NCI-H1105 treated with DMSO at 0.1 percent for 48 hours (cell line): ENCODE measurements around the gene DNMBP.
A peak's percentile ranks its signal among the peaks of the same experiment; 100 is the strongest.
"Not testable (repeated sequence)": the region's sequence is repeated elsewhere in the genome, so short reads cannot be mapped to it uniquely, and the experiment has no call there.

Source experiments
- DNase-seq: peaks from one replicate; lab custom pipeline; 2025; lab: John Stamatoyannopoulos, UW

Gene DNMBP

DNA sequence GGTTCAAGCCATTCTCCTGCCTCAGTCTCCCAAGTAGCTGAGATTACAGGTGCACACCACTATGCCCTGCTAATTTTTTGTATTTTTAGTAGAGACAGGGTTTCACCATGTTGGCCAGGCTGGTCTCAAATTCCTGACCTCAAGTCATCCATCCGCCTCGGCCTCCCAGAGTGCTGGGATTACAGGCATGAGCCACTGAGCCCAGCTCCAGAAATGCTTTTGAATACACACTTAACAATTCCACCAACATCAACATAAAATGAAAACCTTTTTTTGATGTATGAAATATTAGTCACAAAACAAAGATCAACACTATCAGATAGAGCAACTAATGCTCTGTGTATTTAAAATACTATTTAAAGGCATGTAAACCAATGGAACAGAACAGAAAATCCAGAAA lies 63.7 kb downstream of the DNMBP start:
- DNase-seq, result not testable (repeated sequence)

DNA sequence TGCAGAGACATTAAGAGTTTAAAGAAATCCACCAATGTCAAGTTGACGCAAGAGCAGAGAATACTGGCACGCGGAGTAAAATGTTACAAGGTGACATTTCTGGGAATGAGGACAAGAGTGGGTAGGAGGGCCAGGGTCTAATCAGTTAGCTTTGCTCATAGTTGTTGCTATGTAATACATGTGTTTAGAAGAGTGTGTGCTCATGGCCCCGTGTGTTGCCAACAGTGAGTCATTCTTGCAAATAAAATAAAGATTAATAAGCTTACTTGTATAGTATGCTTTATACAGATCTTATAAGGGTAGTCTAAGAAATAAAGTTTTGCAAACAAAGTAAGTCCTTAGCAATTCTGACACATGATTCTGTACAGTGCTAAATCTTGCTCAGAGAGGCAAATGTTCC lies 64.5 kb downstream of the DNMBP start:
- DNase-seq, result no peak

DNA sequence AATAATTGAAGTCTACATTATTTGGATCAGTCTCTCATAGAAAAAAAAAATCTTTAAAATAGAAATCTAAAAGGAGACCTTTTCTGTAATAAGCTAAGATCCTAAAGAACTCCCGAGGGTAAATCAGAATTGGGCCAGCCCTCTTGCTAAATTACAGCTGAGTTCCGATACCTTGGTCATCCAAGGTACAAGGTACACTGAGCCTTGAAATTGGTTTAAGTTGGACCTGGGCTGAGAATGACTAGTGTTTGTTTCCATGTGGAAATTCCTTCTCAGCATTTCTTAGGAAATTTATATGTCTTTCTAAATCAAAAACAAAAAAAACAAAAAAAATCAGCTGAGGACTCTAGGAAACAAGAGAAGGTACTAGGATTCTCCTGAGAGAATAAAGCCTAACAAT lies 64.9 kb downstream of the DNMBP start:
- DNase-seq, result no peak

DNA sequence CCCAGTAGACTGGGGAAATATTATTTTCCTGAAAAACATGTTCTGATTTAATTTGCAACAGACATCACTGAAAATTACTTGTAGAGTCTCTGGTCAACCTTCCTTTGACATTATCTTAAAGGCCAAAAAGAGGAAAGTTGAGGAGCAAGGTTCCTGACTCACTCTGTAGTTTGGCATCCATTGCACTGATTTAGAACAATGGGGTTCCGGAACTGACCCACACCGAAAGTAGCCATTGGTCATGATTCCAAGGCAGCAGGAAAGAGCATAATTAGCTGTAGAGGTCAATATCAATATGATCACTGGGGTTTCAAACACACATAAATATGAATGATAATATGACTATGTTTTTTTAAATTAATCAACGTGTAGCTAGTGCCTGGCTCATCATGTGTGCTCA lies 65.8 kb downstream of the DNMBP start:
- DNase-seq, result no peak

DNA sequence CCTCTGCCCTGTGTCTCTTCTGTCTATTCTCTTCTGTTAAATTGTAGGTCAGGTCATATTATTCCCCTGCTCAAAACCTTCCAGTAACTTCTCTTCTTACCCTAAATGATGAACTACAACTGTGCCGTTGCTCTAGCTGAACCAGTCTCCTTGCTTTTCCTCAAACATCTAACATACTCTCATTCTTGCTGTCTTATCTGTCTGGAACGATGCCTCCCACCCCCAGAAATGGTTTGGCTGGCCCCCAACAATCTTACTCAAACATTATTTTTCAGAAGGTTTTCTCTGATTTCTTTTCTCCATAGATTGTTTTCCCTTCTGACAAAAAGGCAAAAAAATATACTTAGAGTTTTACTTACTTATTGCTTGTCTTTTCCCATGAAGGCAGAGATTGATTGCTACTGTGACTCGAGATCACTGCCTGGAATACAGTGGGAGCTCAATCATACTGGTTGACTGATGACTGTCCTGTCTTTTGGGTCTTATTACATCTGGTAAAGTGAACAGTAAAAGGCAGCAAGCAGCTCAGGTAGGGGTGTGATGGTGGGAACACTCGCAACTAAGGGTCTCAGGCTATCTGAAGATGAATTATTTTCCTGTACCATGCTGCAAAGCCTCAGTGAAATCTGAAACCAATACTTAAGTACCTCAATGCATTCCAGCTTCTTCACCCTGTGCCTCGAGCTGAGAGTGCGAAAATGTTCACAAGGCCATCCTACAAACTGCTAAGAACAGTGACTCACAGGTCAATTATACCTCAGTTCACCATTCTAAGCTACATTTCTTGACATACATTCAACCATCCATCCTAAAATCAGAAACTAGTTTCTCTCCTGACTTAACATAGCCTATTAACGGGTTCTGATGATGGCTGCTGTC lies 67.6 kb downstream of the DNMBP start:
- no peak for DNase-seq

DNA sequence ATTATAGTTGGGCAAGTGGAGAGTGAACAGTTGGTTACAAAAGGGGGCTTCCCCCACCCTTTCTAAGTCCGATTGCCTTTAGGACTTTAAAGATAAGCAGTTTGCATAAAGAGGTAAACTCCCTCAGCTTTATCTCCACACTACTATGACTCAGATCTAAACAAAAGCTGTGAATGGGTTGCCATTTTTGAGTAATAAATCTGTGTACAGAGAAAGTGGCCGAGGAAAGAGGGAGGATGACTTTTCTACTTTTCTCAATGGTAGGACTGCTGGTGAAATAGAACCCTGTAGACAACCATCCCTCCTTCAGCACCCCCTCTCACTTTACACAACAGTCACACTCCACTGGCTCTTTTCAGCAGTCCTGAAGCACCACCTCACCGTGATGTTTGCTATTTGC lies 71.2 kb downstream of the DNMBP start:
- DNase-seq, result no peak

DNA sequence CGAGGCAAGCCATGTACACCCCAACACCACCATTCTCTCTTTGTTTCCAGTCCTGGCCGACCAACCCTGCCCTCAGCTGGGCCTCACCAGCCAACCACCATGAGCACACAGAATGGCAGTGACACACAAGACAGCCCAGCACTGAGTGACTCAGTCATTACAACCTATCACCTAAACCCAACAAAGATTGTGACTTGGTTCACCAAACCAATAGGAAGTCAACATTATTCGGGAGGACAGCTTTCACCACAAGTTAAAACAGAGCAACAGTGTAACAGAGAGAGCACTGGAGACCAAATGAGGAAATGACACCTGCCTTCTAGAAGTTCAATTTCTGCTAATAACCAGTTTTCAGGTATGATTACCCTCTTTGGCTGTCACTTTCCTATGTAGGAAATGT lies 72.1 kb downstream of the DNMBP start:
- DNase-seq, result no peak

DNA sequence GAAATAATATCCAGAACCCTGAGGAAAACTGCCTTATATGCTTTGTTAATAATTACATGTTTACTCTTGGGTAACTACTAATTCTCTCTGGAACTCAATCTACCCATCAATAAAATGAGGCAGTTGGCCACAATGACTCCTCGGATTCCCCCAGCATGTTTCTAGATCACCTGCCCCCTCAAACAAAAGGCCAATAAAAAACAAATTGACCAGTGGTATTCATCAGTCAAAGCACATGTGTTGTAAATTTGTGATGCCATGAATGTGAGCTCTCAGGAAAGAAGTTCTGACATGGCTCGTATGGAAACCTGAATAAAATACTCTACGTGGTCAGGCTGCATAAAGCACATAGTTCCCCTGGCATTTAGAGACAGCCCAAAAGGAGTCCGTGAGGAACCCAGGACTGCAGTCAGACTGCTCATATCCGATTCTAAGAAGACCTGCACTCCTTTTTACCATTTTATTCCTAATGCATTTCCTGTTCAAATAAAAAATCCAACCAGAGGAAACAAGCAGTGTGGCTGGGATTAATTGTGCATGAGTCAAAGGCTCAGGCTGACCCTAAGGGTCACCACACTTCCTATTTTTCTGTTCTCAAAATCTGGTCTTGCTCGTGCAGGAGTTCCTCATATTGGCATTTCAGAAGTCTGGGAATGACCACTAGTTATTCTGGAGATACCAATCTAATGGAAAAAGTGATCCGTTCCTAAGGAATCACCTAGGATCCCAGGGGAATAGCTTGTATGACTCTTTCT lies 77.4 kb downstream of the DNMBP start:
- DNase-seq, result not testable (repeated sequence)

DNA sequence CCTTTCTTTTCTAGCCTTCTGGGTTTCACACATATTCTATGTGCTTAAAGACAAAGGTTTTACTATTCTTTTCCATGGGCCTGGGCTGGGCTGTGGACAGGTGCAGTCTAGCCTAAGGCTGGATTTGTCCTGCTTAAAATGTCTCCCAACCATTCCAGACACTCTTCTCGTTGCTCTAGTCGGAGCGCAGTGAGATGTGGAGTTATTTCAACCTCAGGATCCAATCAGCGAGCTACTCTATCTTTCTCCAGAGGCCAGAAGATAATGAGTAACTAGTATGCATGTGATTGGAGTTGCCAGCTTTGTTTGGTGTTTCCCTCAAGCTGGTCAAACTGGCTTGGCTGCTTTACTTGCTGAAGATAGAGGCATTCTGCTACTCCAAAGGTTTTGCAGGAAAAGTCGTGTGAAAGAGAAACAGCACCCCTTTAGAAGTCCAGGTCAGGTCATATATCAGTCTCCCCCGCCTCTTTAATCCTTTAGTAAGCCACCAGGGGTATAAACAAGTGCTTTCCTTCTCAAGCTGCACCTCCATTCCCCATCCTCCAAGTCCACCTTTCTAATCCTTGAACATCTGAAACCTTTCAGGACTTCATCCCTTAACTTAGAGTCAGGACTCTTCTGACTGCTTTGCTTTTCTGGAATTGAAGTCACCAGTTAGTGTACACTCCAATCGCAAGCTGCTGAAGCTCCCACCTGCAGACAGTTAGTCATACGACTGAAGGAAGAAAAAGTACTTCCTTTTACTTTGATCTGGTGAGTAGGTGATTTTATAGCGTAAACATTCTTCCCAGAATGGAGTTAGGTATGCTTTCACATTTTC lies 78.8 kb downstream of the DNMBP start:
- DNase-seq, result no peak

DNA sequence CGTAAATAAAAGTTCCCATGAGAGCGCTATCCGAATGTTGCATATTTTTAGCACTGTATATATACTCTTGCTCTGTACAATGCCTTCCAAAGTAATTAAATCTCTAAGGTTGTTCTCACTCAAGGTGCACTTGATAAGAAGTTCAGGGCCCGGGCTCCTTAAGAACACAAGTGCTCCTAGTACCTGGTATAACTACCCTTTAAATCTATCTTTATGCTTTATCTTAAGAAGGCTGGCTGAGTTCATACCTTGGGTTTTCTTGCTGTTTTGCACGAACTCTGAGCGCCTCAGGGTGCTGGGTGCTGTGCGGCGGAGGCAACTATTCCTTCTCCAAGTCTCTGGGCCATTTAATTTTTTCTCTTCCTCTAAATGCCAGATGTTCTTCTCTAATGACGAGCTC lies 80.4 kb downstream of the DNMBP start:
- no peak for DNase-seq

DNA sequence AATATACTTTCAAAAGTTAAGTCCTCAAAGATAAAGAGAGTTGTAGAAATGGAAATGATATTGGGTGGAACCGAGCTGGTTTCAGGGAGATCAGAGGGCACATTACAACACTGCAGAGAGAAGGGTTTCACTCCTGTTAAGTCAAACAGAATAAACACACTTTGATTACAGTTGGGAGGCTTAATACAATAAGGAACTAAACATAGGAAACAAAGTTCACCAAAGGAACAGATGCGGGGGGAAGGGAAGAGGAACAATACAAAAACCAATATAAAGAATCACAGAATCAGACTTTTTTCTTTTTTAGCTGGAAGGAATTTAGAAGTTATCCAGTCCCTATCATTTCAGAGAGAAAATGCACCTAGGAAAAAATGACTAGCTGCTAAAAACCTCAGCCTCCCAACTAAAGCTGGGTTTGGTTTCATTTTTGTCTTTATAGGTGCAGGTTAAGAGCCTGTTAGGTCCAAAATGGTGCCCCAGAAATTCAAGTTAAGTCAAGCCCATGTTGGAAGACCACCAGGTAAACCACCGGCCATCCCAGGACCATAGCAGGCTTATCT lies 81.9 kb downstream of the DNMBP start:
- no peak for DNase-seq

DNA sequence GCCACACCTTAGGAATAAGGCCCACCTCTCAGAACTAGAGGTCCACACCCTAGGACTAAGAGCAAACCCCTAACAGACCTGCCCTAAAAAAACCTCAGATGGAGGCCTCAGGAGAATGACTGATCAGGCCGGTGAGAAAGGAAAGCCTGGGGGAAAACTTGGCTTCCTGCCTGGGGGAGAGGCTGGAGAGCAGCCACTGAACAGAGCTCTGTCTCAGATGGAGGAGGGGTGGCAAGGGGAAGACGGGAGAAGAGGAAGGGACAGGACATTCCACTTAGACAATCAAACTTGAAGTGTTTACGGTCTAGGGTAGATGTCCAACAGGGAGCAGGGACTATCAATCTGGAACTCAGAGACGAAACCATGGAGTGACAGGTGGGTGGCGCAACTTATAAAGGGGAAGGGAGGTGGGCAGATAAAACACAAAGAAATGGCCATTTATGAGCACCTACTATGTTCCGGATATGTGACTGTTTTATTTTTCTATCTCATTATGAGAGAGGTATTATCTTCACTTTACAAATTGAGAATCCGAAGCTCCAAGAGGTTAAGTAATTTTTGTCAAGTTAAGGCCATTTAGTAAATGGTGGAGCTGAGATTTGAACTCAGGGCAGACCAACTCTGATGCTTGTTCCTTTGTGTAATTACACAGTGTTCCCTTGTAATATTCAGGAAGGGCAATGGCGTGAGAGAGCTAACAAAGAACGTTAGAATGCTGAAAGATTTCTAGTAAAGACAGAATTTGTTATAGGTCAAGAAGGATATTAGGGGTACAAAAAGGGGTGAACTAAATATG lies 82.6 kb downstream of the DNMBP start:
- no peak for DNase-seq

DNA sequence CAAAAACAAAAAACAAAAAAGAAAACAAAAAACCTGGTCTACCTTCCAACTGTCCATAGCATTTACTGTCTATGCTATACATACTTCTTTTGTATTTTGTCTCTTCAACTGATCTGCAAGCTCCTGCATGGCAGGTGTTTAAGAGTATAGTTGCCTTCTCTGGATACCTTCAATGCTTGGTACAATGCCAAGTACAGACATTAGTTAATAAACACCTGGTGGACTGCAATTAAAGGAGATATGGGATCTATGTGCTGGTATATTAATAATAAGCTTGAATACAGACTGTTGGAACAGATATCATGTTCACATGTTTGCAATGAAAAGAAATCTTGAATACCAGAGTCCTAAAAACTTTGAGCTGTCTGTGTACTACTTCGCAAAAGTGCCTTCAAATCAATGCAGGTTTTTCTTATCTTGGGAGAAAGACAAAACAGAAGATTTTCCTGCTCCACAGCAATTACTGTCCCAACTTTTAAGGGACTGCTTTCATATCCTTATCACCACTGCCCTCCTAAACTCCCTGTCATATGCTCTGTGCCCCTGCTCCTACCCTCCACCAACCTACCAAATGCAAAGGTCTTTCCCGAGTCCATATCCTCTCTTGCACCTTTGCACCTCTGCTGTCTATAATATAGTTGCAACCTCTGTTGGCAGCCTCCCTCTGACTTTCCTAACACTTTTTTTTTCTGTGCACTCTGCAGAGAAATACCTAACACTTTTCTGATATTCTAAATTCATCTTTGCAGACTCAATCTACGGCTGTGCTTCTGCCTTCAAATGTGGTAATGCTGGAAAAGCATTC lies 85.1 kb downstream of the DNMBP start:
- DNase-seq, result peak; percentile 35

DNA sequence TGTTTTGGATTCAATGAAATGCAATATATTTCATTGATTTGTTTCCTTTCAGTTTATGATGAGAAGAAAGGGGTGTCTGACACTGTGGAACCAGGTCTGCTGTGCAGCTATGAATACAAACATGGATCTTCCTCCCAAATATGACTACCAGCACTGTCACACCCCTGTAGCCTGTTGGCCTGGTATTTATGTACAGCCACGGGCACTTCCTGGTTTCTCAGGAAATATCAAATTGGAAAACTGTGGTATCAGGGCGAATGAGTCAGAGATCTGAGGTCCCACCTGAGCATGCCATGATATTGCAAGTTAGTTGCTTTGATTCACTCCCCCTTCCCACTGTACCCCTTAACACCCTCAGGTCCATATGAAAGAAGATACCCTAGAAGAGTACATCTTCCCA lies 87.8 kb downstream of the DNMBP start:
- no peak for DNase-seq

DNA sequence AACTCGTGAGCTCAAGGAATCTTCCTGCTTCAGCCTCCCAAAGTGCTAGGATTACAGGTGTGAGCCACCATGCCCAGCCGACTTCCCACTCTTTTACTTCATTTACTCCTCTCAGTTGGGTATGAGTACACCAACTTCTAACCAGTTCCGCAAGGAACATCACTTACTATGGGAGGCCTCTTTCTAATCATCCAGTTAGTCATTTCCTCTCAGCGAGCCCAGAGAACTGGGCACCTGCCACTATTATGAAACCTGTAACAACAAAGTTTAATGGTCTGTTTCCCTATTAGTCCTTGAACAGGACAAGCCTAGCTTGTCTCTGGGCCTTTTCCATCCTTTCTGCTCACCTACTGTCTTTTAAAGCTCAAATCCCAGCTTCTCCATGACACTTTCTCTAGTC lies 88.8 kb downstream of the DNMBP start:
- no peak for DNase-seq

DNA sequence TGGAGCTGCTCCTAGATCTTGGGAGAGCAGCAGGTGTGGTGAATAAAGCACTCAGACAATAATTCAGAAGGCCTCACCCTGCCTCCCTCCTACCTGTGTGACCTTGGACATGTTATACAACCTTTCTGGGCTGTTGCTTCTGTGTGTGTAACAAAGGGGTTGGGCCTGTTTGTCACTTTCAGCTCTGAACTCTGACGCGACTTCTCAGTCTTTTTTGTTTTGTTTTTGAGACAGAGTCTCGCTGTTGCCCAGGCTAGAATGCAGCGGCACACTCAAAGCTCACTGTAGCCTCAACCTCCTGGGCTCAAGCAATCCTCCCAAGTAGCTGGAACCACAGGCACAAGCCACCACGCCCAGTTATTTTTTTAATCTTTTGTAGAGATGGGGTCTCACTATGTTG lies 89.3 kb downstream of the DNMBP start:
- no peak for DNase-seq

DNA sequence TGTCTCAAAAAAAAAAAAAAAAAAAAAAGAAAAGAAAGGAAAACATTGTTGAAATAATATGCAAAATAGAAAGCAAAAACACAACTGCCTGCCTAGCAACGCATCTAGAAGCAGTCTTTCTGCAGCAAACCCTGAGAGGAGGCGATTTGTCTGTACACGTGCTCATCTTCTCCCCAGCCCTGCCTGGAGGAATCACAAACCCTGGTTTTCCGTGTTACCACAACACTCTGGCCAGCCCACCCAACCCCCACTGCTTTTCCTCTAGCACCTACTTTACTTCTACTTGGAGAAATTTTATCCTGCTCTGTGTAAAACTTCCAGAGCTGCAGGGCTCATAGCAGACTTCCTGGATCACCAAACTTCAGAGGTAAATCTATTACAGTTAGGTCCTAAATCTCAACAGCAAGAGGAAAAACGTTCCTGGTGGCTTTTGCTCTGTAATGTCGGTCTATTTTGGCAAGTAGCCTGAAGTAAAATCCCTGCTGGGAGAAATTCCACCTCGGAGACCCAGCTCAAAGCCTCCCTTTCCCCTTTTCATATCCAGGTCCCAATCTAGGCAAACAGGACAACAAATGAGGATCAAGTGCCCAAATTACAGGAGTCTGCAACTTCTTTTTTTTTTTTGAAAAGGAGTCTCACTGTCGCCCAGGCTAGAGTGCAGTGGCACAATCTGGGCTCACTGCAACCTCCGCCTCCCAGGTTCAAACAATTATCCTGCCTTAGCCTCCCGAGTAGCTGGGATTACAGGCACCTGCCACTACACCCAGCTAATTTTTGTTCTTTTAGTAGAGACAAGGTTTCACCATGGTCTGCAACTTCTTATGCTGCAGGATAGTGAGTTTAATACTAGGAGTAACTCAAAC lies 91.6 kb downstream of the DNMBP start:
- DNase-seq, result no peak

DNA sequence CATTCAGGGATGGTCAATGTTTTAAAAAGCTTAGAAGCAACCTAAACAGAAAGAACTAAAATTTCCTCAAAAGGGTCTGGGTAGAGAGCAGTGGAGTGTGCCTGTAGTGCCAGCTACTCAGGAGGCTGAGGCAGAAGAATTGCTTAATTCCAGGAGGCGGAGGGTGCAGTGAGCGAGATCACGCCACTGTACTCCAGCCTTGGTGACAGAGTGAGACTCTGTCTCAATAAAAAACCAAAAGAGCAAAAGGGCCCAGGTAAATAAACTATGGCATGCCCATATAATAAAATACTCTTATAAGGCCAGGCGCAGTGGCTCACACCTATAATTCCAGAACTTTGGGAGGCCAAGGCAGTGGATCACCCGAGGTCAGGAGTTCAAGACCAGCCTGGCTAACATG lies 93.0 kb downstream of the DNMBP start:
- DNase-seq, result no peak

DNA sequence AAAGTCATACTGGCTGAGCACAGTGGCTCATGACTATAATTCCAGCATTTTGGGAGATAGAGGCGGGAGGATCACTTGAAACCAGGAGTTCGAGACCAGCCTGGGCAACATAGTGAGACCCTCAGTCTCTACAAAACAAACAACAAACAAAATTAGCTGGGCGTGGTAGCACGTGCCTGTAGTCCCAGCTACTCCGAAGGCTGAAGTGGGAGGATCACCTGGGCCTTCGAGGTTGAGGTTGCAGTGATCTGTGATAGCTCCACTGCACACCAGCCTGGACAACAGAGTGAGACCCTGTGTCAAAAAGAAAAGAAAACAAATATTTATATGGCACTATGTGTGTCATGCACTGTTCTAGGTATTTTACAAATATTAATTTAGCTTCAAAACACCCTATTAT lies 94.3 kb downstream of the DNMBP start:
- DNase-seq, result no peak

DNA sequence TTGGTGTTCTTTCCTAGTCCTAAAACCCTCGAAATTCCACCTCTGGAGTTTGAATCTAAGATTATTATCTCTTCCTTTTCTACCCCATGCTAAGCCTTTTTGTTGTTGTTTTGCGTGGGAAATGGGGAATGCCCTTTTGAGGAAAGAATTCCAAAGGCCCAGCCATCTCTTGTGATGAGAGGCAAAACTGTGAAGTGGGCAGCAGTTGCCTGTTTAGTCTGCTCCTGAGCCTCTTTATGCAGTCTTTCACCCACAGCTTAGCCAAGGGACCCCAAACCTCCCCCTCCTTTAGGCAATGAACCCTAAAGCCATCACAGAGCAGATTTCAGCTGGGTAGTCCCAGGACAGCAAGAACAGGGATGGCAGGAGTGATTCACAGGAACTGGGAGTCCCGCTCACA lies 95.5 kb downstream of the DNMBP start:
- no peak for DNase-seq
